B cell (primary cell): ENCODE measurements around the gene ADGRB2.

Experiments used
- EZH2 ChIP-seq: IDR thresholded peaks from 2 replicates; pipeline ENCODE4 v1.6.1; 2012; ENCODE audit warnings: borderline replicate concordance, low read depth, mild to moderate bottlenecking, moderate library complexity, low read length; ENCODE audit not compliant: insufficient read depth, poor library complexity, severe bottlenecking
- TF ChIP-seq, protein P1 (sequence below): fragments of 200-600 bp; IDR thresholded peaks from one replicate; pipeline ENCODE4 v1.8.0; 2022; ENCODE audit warnings: antibody characterized with exemption, mild to moderate bottlenecking

DNA sequence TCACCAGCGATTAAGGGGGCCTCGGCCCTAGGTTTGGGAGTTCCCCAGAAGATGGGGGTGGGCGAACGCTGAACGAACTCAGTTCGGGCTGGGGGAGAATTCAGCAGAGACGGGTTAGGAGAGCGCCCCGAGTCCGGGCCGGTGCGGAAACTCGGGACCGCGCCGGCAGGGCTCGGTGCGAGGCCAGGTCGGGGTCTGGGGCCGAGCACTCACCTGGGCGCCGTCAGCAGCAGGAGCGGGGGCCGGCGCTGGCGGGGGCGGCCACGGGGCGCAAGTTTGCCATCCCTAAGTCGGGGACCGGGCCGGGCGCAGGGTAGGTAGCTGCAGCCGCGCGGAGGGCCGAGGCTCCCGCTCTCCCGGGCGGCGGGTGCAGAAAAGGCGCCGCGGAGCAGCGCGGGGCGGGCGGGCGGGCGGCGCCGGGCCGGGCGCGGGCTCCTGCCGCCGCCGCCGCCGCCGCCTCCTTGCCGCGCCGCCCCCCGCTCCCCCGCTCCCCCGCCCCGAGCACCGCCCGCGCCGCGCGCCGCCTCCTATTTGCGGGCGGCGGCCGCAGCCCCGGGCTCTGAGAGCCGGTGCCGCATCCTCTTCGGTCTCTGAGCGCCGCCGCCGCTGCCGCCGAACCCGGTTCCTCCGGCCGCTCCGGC, 349 bp downstream of the ADGRB2 start:
- TF ChIP-seq, protein P1, sequence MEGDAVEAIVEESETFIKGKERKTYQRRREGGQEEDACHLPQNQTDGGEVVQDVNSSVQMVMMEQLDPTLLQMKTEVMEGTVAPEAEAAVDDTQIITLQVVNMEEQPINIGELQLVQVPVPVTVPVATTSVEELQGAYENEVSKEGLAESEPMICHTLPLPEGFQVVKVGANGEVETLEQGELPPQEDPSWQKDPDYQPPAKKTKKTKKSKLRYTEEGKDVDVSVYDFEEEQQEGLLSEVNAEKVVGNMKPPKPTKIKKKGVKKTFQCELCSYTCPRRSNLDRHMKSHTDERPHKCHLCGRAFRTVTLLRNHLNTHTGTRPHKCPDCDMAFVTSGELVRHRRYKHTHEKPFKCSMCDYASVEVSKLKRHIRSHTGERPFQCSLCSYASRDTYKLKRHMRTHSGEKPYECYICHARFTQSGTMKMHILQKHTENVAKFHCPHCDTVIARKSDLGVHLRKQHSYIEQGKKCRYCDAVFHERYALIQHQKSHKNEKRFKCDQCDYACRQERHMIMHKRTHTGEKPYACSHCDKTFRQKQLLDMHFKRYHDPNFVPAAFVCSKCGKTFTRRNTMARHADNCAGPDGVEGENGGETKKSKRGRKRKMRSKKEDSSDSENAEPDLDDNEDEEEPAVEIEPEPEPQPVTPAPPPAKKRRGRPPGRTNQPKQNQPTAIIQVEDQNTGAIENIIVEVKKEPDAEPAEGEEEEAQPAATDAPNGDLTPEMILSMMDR: no peak
- no peak for TF ChIP-seq EZH2
